ENCODE data around the gene MXI1. TPM values are rescaled to one million over a fixed set of nuclear protein-coding genes. Genes with fewer than 3 reads are reported as not detected.
A peak's percentile ranks its signal among the peaks of the same experiment; 100 is the strongest.

The MXI1 gene
- total RNA-seq, 2 experiments from 2014 or later: 47.9 to 48.2 TPM

DNA sequence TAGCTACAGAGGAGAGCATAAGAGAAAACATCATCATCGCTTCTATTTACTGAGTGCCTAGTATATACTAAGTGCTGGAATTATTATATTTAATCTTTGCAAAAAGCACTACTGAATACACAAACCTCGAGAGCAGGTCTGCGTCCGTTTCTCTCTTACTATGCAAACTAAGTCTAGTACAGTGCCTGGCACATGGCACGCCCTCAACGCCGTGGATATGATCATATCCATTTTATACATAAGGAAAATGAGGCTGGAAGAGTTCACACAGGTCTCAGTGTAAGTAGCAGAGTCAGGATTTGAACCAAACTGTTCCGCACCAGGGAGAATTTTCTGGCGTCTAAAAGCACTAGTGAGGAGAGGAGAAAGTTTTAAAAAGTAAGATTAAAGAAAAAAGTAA is 17.6 kb downstream of the MXI1 start:
- POLR2A ChIA-PET: interaction anchor here (1.4 to 5.3 kb wide), 2 partner anchors 13 to 17 kb away, joined by 5 to 42 read pairs; partner anchors contain the start of gene MXI1
- no peaks in the 10 kb centered on the region for H3K9me3 Mint-ChIP-seq
- TF ChIP-seq, protein P1, sequence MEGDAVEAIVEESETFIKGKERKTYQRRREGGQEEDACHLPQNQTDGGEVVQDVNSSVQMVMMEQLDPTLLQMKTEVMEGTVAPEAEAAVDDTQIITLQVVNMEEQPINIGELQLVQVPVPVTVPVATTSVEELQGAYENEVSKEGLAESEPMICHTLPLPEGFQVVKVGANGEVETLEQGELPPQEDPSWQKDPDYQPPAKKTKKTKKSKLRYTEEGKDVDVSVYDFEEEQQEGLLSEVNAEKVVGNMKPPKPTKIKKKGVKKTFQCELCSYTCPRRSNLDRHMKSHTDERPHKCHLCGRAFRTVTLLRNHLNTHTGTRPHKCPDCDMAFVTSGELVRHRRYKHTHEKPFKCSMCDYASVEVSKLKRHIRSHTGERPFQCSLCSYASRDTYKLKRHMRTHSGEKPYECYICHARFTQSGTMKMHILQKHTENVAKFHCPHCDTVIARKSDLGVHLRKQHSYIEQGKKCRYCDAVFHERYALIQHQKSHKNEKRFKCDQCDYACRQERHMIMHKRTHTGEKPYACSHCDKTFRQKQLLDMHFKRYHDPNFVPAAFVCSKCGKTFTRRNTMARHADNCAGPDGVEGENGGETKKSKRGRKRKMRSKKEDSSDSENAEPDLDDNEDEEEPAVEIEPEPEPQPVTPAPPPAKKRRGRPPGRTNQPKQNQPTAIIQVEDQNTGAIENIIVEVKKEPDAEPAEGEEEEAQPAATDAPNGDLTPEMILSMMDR (IDR thresholded peaks at IDR 0.05): no peak
- peak overlapping the region; percentile 78 for H3K4me3 Mint-ChIP-seq
- peaks cover 6% of the 10 kb centered on the region for H3K36me3 Mint-ChIP-seq (ENCODE audit: low read depth)
- CTCF ChIA-PET: interaction anchor here (0.9 to 12.5 kb wide), 6 partner anchors 15 to 87 kb away, joined by 3 to 171 read pairs (median 3); partner anchors contain the start of gene MXI1
- no peaks in the 10 kb centered on the region for H3K27me3 Mint-ChIP-seq
- H3K27ac Mint-ChIP-seq: no peak overlapping the region
- no peak for DNase-seq
- intact Hi-C loops (cut with micrococcal nuclease): loop anchor here (2.0 to 5.0 kb wide), 2 partner anchors 14 to 88 kb away; no protein-coding TSS in a partner anchor
- peaks cover 38% of the 10 kb centered on the region for H3K4me1 Mint-ChIP-seq (ENCODE audit: low read depth)
- no peak for ATAC-seq

DNA sequence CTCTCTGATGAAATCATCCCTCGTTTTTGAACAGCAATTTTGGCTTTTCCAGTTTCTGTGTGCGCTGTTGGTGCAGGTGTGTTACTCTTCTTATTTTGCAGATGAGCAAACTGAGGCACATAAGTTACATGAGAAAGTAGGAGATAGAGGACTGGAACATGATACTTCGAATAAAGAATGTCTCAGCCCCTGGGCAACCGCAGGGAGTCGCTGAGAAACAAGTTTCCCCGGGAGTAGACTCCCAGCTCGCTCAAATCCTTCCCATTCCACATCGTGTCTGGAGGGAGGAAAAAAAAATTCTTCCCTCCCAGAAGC is 18.0 kb downstream of the MXI1 start:
- intact Hi-C loops (cut with micrococcal nuclease): loop anchor here (2.0 kb wide), 1 partner anchor 15 kb away; no protein-coding TSS in a partner anchor
- ATAC-seq: no peak
- Mint-ChIP-seq H3K4me1 (ENCODE audit: low read depth) (peaks cover 38% of the 10 kb centered on the region), H3K4me3 (peak overlapping the region; percentile 78), H3K27ac (peak overlapping the region; percentile 75), H3K36me3 (ENCODE audit: low read depth) (peaks cover 6% of the 10 kb centered on the region), H3K27me3 (no peaks in the 10 kb centered on the region), H3K9me3 (no peaks in the 10 kb centered on the region)
- no peak for DNase-seq
- ChIA-PET POLR2A (interaction anchor here (0.6 to 5.3 kb wide), 4 partner anchors 13 to 587 kb away, joined by 3 to 42 read pairs (median 3); partner anchors contain the start of gene SMNDC1), CTCF (interaction anchor here (0.9 to 12.5 kb wide), 5 partner anchors 15 to 87 kb away, joined by 3 to 171 read pairs (median 3); partner anchors contain the start of gene MXI1)
- TF ChIP-seq, protein P1 (IDR thresholded peaks at IDR 0.05): no peak

DNA sequence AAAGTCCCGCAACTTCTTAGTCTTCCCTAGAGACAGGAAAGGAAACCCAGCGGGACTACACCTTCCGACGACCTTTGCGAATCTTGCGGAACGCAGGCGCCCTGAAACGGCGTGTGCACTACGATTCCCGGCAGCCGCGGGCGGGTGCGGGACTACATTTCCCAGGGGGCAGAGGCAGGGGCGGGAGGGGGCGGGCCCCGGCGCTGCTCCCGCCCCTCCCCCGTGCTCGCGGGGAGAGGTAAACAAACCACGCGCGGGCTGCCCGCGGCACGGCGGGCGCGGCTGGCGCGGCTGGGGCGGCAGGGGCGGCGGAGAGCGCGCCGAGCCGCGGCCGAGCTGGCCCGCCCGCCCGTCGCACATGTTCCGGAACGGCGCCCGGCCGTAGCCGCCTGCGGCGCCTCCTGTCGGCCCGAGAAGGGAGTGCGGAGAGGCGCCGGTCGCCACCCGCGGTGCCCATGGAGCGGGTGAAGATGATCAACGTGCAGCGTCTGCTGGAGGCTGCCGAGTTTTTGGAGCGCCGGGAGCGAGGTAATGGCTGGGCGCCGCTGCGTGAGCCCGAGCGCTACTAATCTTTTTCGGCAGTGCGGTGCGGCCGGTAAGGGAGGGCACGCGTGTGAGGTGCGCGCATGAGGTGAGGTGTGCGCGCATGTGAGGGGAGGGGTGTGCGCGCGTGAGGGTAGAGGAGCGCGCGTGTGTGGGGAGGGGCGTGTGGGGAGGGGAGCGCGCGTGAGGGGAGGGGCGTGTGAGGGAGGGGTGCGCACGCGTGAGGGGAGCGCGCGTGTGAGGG is 18.5 kb downstream of the MXI1 start:
- Mint-ChIP-seq H3K27me3 (no peaks in the 10 kb centered on the region), H3K36me3 (ENCODE audit: low read depth) (peaks cover 8% of the 10 kb centered on the region)
- POLR2A ChIA-PET: interaction anchor here (0.6 to 5.3 kb wide), 4 partner anchors 14 to 587 kb away, joined by 3 to 42 read pairs (median 3); partner anchors contain the start of gene SMNDC1

DNA sequence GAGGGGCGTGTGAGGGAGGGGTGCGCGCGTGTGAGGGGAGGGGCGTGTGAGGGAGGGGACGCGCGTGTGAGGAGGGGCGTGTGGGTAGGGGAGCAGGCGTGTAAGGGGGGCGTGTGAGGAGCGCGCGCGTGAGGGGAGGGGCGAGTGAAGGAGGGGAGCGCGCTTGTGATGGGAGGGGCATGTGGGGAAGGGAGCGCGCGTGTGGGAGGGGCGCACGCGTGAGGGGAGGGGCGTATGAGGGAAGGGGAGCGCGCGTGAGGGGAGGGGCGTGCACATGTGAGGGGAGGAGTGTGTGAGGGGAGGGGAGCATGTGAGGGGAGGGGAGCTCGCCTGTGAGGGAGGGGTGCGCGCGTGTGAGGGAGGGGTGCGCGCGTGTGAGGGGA is 19.1 kb downstream of the MXI1 start:
- H3K4me1 Mint-ChIP-seq (ENCODE audit: low read depth): peaks cover 33% of the 10 kb centered on the region
- H3K27ac Mint-ChIP-seq: peak overlapping the region; percentile 96
- no peaks in the 10 kb centered on the region for H3K9me3 Mint-ChIP-seq
- ATAC-seq: peak; percentile 62
- peak; percentile 91 for DNase-seq
- H3K36me3 Mint-ChIP-seq (ENCODE audit: low read depth): peaks cover 8% of the 10 kb centered on the region
- POLR2A ChIA-PET: interaction anchor here (0.8 to 5.3 kb wide), 3 partner anchors 14 to 84 kb away, joined by 3 to 42 read pairs (median 3); partner anchors contain the start of gene SMNDC1
- intact Hi-C loops (cut with micrococcal nuclease): no loop called here
- TF ChIP-seq, protein P1 (IDR thresholded peaks at IDR 0.05): no peak
- H3K27me3 Mint-ChIP-seq: no peaks in the 10 kb centered on the region
- peak overlapping the region; percentile 94 for H3K4me3 Mint-ChIP-seq
- CTCF ChIA-PET: interaction anchor here (12.5 kb wide), 1 partner anchor 16 kb away, joined by 171 read pairs; the partner anchor contains the start of gene MXI1

More for the DNA sequence above, 18.5 kb downstream of the MXI1 start:
- DNase-seq (peak; percentile 89), ATAC-seq (peak; percentile 65)
- CTCF ChIA-PET: interaction anchor here (0.9 to 12.5 kb wide), 3 partner anchors 16 to 54 kb away, joined by 3 to 171 read pairs (median 3); partner anchors contain the start of gene MXI1
- TF ChIP-seq, protein P1 (IDR thresholded peaks at IDR 0.05): peak; percentile 63
- H3K9me3 Mint-ChIP-seq: no peaks in the 10 kb centered on the region
- peaks cover 38% of the 10 kb centered on the region for H3K4me1 Mint-ChIP-seq (ENCODE audit: low read depth)
- intact Hi-C loops (cut with micrococcal nuclease): loop anchor here (2.0 kb wide), 1 partner anchor 15 kb away; no protein-coding TSS in a partner anchor
- peak overlapping the region; percentile 94 for H3K4me3 Mint-ChIP-seq
- peak overlapping the region; percentile 96 for H3K27ac Mint-ChIP-seq
